ENCODE data around the gene OSBPL3.
A peak's percentile ranks its signal among the peaks of the same experiment; 100 is the strongest.

OSBPL3 gene

DNA sequence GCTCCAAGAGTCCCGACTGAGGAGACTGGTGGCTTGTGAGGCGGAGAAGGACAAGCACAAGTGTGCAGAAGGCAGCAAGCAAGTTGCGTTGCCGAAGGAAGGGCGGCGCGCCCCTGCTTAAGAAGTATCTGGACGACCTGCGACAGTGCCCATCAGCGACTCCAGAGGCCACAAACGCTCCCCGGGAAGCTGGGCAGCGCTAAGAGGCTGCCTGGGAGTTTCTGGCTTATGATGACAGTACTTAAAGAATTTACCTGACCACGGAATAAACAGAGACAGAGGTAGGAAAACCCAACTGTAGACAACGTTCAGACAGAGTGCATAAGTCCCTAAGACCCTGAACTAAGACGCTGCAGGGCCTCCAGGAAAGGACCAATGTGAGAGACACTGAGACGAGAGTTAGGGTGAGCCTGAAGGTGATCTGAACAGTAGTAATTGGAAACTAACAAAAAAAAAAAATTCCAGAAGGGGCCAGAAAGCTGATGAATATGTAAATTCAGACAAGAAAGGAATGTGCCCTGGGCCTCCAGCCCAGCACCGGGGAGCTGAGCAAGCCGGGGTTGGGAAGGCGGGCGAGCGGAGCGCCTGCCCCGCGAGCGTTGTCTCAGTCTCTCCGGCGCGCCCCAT, 1.0 kb downstream of the OSBPL3 start:
- H3K27ac ChIP-seq (ENCODE audit: low read length), result no peak overlapping the region

GRCh38 chr7:24975644-24976260, 4.2 kb downstream of the OSBPL3 start:
- H3K36me3 ChIP-seq (ENCODE audit: control insufficient read depth, low read depth, low read length), result no peaks in the 10 kb centered on the region
- H3K9ac ChIP-seq (ENCODE audit: low read length), result no peak overlapping the region
- no peaks in the 10 kb centered on the region for H3K9me3 ChIP-seq (ENCODE audit: control insufficient read depth, low read depth, low read length)
- H3K4me1 ChIP-seq (ENCODE audit: control insufficient read depth, low read depth, low read length), result peaks cover 15% of the 10 kb centered on the region
- no peak overlapping the region for H3K27ac ChIP-seq (ENCODE audit: low read length)
- H3K4me3 ChIP-seq (ENCODE audit: low read length), result no peak overlapping the region
- peaks cover 19% of the 10 kb centered on the region for H3K27me3 ChIP-seq (ENCODE audit: control insufficient read depth, insufficient read depth, low read length)

More for the DNA sequence above, 1.0 kb downstream of the OSBPL3 start:
- Histone ChIP-seq H3K36me3 (ENCODE audit: control insufficient read depth, low read depth, low read length) (no peaks in the 10 kb centered on the region), H3K4me3 (ENCODE audit: low read length) (peak overlapping the region; percentile 72), H3K27me3 (ENCODE audit: control insufficient read depth, insufficient read depth, low read length) (peaks cover 45% of the 10 kb centered on the region), H3K9ac (ENCODE audit: low read length) (peak overlapping the region; percentile 38), H3K4me1 (ENCODE audit: control insufficient read depth, low read depth, low read length) (peaks cover 29% of the 10 kb centered on the region), H3K9me3 (ENCODE audit: control insufficient read depth, low read depth, low read length) (no peaks in the 10 kb centered on the region)

DNA sequence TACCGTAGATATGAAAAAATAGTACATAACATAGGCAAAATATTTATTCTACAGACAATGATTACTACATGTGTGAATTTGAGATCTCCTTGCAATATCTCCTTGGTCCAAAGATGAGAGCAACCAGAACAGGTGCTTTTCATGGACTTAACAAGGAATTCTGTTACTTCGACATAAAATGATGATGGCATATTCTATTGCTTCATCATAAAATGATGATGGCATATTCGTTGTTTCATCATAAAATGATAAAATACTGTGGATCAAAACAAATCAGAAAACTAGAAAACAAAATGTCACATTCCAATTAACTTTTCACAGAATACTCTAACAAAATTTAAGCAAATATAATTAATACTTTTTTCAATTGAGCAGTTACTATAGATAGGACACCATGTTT, 4.8 kb downstream of the OSBPL3 start:
- H3K9me3 ChIP-seq (ENCODE audit: control insufficient read depth, low read depth, low read length), result no peaks in the 10 kb centered on the region
- no peak overlapping the region for H3K9ac ChIP-seq (ENCODE audit: low read length)
- H3K4me3 ChIP-seq (ENCODE audit: low read length), result no peak overlapping the region
- H3K27me3 ChIP-seq (ENCODE audit: control insufficient read depth, insufficient read depth, low read length), result peaks cover 14% of the 10 kb centered on the region
- H3K27ac ChIP-seq (ENCODE audit: low read length), result no peak overlapping the region
- H3K36me3 ChIP-seq (ENCODE audit: control insufficient read depth, low read depth, low read length), result no peaks in the 10 kb centered on the region
- peaks cover 12% of the 10 kb centered on the region for H3K4me1 ChIP-seq (ENCODE audit: control insufficient read depth, low read depth, low read length)

- H3K27ac ChIP-seq (ENCODE audit: low read length), result no peak overlapping the region
- peaks cover 14% of the 10 kb centered on the region for H3K27me3 ChIP-seq (ENCODE audit: control insufficient read depth, insufficient read depth, low read length)
- H3K4me1 ChIP-seq (ENCODE audit: control insufficient read depth, low read depth, low read length), result peaks cover 12% of the 10 kb centered on the region
These were observed 5.7 kb downstream of the OSBPL3 start for GRCh38 chr7:24974026-24974832.

GRCh38 chr7:24972991-24973390, 7.0 kb downstream of the OSBPL3 start:
- Histone ChIP-seq H3K4me1 (ENCODE audit: control insufficient read depth, low read depth, low read length) (peaks cover 4% of the 10 kb centered on the region), H3K36me3 (ENCODE audit: control insufficient read depth, low read depth, low read length) (no peaks in the 10 kb centered on the region), H3K27me3 (ENCODE audit: control insufficient read depth, insufficient read depth, low read length) (peaks cover 3% of the 10 kb centered on the region), H3K9me3 (ENCODE audit: control insufficient read depth, low read depth, low read length) (no peaks in the 10 kb centered on the region), H3K27ac (ENCODE audit: low read length) (no peak overlapping the region), H3K9ac (ENCODE audit: low read length) (no peak overlapping the region), H3K4me3 (ENCODE audit: low read length) (no peak overlapping the region)

More at GRCh38 chr7:24974026-24974832, 5.7 kb downstream of the OSBPL3 start:
- Histone ChIP-seq H3K9me3 (ENCODE audit: control insufficient read depth, low read depth, low read length) (no peaks in the 10 kb centered on the region), H3K36me3 (ENCODE audit: control insufficient read depth, low read depth, low read length) (no peaks in the 10 kb centered on the region), H3K4me3 (ENCODE audit: low read length) (no peak overlapping the region), H3K9ac (ENCODE audit: low read length) (no peak overlapping the region)

DNA sequence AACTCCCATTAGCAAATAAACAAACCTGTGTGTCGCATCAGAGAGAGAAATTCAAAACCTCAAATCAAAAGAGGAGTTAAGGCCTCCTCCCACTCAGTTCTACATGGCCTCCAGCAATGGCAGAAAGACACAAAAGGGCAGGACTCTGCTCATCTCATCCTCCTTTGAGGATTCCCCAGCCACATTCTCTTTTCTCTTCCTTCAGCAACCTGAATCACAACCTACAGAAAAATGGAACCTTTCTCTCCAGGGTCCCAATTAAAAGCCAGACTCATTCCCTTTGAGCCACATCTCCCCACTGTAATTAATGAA, 7.9 kb downstream of the OSBPL3 start:
- no peaks in the 10 kb centered on the region for H3K27me3 ChIP-seq (ENCODE audit: control insufficient read depth, insufficient read depth, low read length)
- no peaks in the 10 kb centered on the region for H3K9me3 ChIP-seq (ENCODE audit: control insufficient read depth, low read depth, low read length)
- no peak overlapping the region for H3K27ac ChIP-seq (ENCODE audit: low read length)
- peaks cover 4% of the 10 kb centered on the region for H3K4me1 ChIP-seq (ENCODE audit: control insufficient read depth, low read depth, low read length)
- no peak overlapping the region for H3K9ac ChIP-seq (ENCODE audit: low read length)
- H3K4me3 ChIP-seq (ENCODE audit: low read length), result no peak overlapping the region
- no peaks in the 10 kb centered on the region for H3K36me3 ChIP-seq (ENCODE audit: control insufficient read depth, low read depth, low read length)

GRCh38 chr7:24971333-24972165, 8.4 kb downstream of the OSBPL3 start:
- no peaks in the 10 kb centered on the region for H3K9me3 ChIP-seq (ENCODE audit: control insufficient read depth, low read depth, low read length)
- no peaks in the 10 kb centered on the region for H3K27me3 ChIP-seq (ENCODE audit: control insufficient read depth, insufficient read depth, low read length)
- H3K36me3 ChIP-seq (ENCODE audit: control insufficient read depth, low read depth, low read length), result no peaks in the 10 kb centered on the region
- no peak overlapping the region for H3K4me3 ChIP-seq (ENCODE audit: low read length)
- no peak overlapping the region for H3K27ac ChIP-seq (ENCODE audit: low read length)
- H3K9ac ChIP-seq (ENCODE audit: low read length), result no peak overlapping the region
- H3K4me1 ChIP-seq (ENCODE audit: control insufficient read depth, low read depth, low read length), result peaks cover 4% of the 10 kb centered on the region

DNA sequence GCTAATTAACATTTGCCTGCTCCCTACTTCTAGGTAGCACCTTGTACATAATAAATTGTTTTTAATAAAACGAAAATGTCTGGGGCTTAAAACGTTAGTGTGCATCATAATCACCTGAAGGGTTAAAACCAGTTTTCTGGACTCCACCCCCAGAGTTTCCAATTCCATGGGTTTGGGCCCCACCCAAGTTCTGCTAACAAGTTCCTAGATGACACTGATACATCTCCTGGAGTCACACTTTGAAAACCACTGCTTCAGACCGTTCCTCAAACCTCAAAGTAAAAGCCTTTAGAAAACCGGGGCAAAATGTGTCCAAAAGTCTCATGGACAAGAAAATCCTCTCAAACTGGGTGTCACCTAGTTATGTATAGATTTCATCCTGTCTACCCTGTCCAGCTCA, 9.3 kb downstream of the OSBPL3 start:
- H3K4me1 ChIP-seq (ENCODE audit: control insufficient read depth, low read depth, low read length), result peaks cover 12% of the 10 kb centered on the region
- no peaks in the 10 kb centered on the region for H3K36me3 ChIP-seq (ENCODE audit: control insufficient read depth, low read depth, low read length)
- no peak overlapping the region for H3K9ac ChIP-seq (ENCODE audit: low read length)
- H3K27me3 ChIP-seq (ENCODE audit: control insufficient read depth, insufficient read depth, low read length), result no peaks in the 10 kb centered on the region
- H3K9me3 ChIP-seq (ENCODE audit: control insufficient read depth, low read depth, low read length), result no peaks in the 10 kb centered on the region
- no peak overlapping the region for H3K27ac ChIP-seq (ENCODE audit: low read length)
- no peak overlapping the region for H3K4me3 ChIP-seq (ENCODE audit: low read length)

- Histone ChIP-seq H3K27me3 (ENCODE audit: control insufficient read depth, insufficient read depth, low read length) (no peaks in the 10 kb centered on the region), H3K36me3 (ENCODE audit: control insufficient read depth, low read depth, low read length) (no peaks in the 10 kb centered on the region), H3K4me3 (ENCODE audit: low read length) (no peak overlapping the region), H3K27ac (ENCODE audit: low read length) (no peak overlapping the region), H3K9ac (ENCODE audit: low read length) (no peak overlapping the region), H3K4me1 (ENCODE audit: control insufficient read depth, low read depth, low read length) (peaks cover 12% of the 10 kb centered on the region), H3K9me3 (ENCODE audit: control insufficient read depth, low read depth, low read length) (no peaks in the 10 kb centered on the region)
These were observed 11.8 kb downstream of the OSBPL3 start for GRCh38 chr7:24968165-24968564.

DNA sequence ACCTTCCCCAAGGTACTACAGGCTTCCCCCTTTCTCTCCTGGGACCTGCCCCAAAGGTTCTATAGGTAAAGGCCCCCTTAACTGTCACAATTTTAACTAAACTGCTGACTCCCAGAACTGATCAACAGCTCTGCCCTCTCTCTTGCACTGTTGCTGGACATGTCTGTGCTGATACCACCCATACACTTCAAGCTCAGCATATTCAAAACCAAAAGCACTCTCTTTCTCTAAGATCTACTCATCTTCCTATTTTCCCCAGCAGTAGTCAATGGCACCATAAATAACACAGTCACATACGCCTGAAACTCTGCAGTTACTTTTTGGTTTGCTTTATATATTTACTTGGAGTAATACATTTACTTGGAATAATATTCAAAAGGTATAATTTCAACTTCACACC, 12.3 kb downstream of the OSBPL3 start:
- Histone ChIP-seq H3K27me3 (ENCODE audit: control insufficient read depth, insufficient read depth, low read length) (no peaks in the 10 kb centered on the region), H3K27ac (ENCODE audit: low read length) (no peak overlapping the region), H3K4me1 (ENCODE audit: control insufficient read depth, low read depth, low read length) (peaks cover 12% of the 10 kb centered on the region), H3K4me3 (ENCODE audit: low read length) (no peak overlapping the region), H3K9me3 (ENCODE audit: control insufficient read depth, low read depth, low read length) (no peaks in the 10 kb centered on the region), H3K9ac (ENCODE audit: low read length) (no peak overlapping the region), H3K36me3 (ENCODE audit: control insufficient read depth, low read depth, low read length) (no peaks in the 10 kb centered on the region)

GRCh38 chr7:24966802-24967201, 13.2 kb downstream of the OSBPL3 start:
- H3K36me3 ChIP-seq (ENCODE audit: control insufficient read depth, low read depth, low read length), result no peaks in the 10 kb centered on the region
- no peak overlapping the region for H3K27ac ChIP-seq (ENCODE audit: low read length)
- H3K9me3 ChIP-seq (ENCODE audit: control insufficient read depth, low read depth, low read length), result no peaks in the 10 kb centered on the region
- H3K4me1 ChIP-seq (ENCODE audit: control insufficient read depth, low read depth, low read length), result peaks cover 11% of the 10 kb centered on the region
- H3K27me3 ChIP-seq (ENCODE audit: control insufficient read depth, insufficient read depth, low read length), result no peaks in the 10 kb centered on the region
- no peak overlapping the region for H3K4me3 ChIP-seq (ENCODE audit: low read length)
- no peak overlapping the region for H3K9ac ChIP-seq (ENCODE audit: low read length)

All from iPS-18a (cell line).